ENCODE data around the gene FOXP1. TPM values are rescaled to one million over a fixed set of nuclear protein-coding genes. Genes with fewer than 3 reads are reported as not detected.

The FOXP1 gene
- total and polyA plus RNA-seq, 2 donors (not counting 1 experiment from before 2014, with no cell fraction given): 70.3 to 101 TPM

- TF ChIP-seq EZH2 (IDR thresholded peaks at IDR 0.05; ENCODE audit: low read length, missing control alignments) (no peak), CTCF (conservative IDR thresholded peaks at IDR 0.05 in 1 of 2, IDR thresholded peaks at IDR 0.05 in 1 of 2; ENCODE audit: low read depth in 1 of 2, low read length in 2 of 2) (no peak)
- Histone ChIP-seq H3K27ac (ENCODE audit: insufficient read depth, low read length) (no peak overlapping the region), H3K4me1 (ENCODE audit: control insufficient read depth, extremely low read depth, insufficient read depth, low read length) (peaks cover 3% of the 10 kb centered on the region), H3K36me3 (ENCODE audit: control insufficient read depth, insufficient read depth, low read length) (no peaks in the 10 kb centered on the region), H3K4me3 (replicated peaks in 1 of 4; ENCODE audit: control extremely low read depth in 1 of 4, insufficient read depth in 1 of 4, low read depth in 3 of 4, low read length in 4 of 4) (no peak overlapping the region), H3K9ac (ENCODE audit: insufficient read depth, low read length) (no peak overlapping the region), H3K27me3 (ENCODE audit: control insufficient read depth, insufficient read depth, low read length) (no peaks in the 10 kb centered on the region), H3K4me2 (ENCODE audit: extremely low read depth, insufficient read depth, low read length) (no peak overlapping the region), H2AFZ (ENCODE audit: low read length) (no peak overlapping the region), H3K79me2 (ENCODE audit: control insufficient read depth, insufficient read depth, low read length) (no peaks in the 10 kb centered on the region), H3K9me3 (ENCODE audit: control insufficient read depth, insufficient read depth, low read depth, low read length) (no peaks in the 10 kb centered on the region), H4K20me1 (ENCODE audit: control insufficient read depth, extremely low read depth, insufficient read depth, low read length) (no peaks in the 10 kb centered on the region)
- DNase-seq (ENCODE audit: low read depth in 2 of 2): no peak
Measured at GRCh38 chr3:71219744-71220638, 363.5 kb downstream of the FOXP1 start.

DNA sequence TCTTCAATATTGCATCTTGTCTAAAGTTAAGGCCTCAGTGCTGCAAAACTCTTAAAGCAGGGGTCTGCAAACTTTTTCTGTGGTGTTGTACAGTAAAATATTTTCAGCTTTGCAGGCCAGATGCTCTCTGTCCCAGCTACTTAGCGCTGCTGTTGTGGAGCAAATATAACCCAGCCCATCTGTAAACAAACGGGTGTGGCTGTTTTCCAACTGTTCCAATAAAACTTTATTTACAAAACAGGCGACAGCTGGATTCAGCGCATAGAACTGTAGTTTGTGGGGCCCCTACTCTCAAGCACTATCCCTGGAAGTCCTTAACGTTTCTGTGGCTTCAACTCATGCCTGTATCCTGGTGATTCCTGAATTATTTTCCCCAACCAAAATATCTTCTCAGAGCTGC is 365.0 kb downstream of the FOXP1 start:
- Histone ChIP-seq H2AFZ (ENCODE audit: low read length) (no peak overlapping the region), H3K4me3 (replicated peaks in 1 of 4; ENCODE audit: control extremely low read depth in 1 of 4, insufficient read depth in 1 of 4, low read depth in 3 of 4, low read length in 4 of 4) (no peak overlapping the region), H3K9ac (ENCODE audit: insufficient read depth, low read length) (no peak overlapping the region), H3K4me2 (ENCODE audit: extremely low read depth, insufficient read depth, low read length) (no peak overlapping the region), H3K27me3 (ENCODE audit: control insufficient read depth, insufficient read depth, low read length) (no peaks in the 10 kb centered on the region), H3K36me3 (ENCODE audit: control insufficient read depth, insufficient read depth, low read length) (no peaks in the 10 kb centered on the region), H3K79me2 (ENCODE audit: control insufficient read depth, insufficient read depth, low read length) (no peaks in the 10 kb centered on the region), H3K4me1 (ENCODE audit: control insufficient read depth, extremely low read depth, insufficient read depth, low read length) (no peaks in the 10 kb centered on the region), H4K20me1 (ENCODE audit: control insufficient read depth, extremely low read depth, insufficient read depth, low read length) (no peaks in the 10 kb centered on the region), H3K27ac (ENCODE audit: insufficient read depth, low read length) (no peak overlapping the region), H3K9me3 (ENCODE audit: control insufficient read depth, insufficient read depth, low read depth, low read length) (no peaks in the 10 kb centered on the region)
- TF ChIP-seq CTCF (conservative IDR thresholded peaks at IDR 0.05 in 1 of 2, IDR thresholded peaks at IDR 0.05 in 1 of 2; ENCODE audit: low read depth in 1 of 2, low read length in 2 of 2) (no peak), EZH2 (IDR thresholded peaks at IDR 0.05; ENCODE audit: low read length, missing control alignments) (no peak)
- DNase-seq (ENCODE audit: low read depth in 2 of 2): no peak

- H3K9me3 ChIP-seq (ENCODE audit: control insufficient read depth, insufficient read depth, low read depth, low read length): no peaks in the 10 kb centered on the region
- no peak overlapping the region for H3K27ac ChIP-seq (ENCODE audit: insufficient read depth, low read length)
- no peaks in the 10 kb centered on the region for H3K79me2 ChIP-seq (ENCODE audit: control insufficient read depth, insufficient read depth, low read length)
- no peak overlapping the region for H2AFZ ChIP-seq (ENCODE audit: low read length)
- no peaks in the 10 kb centered on the region for H3K4me1 ChIP-seq (ENCODE audit: control insufficient read depth, extremely low read depth, insufficient read depth, low read length)
- no peak overlapping the region for H3K4me2 ChIP-seq (ENCODE audit: extremely low read depth, insufficient read depth, low read length)
- no peak for DNase-seq (ENCODE audit: low read depth in 2 of 2)
- no peak overlapping the region for H3K9ac ChIP-seq (ENCODE audit: insufficient read depth, low read length)
- no peaks in the 10 kb centered on the region for H4K20me1 ChIP-seq (ENCODE audit: control insufficient read depth, extremely low read depth, insufficient read depth, low read length)
- H3K4me3 ChIP-seq (replicated peaks in 1 of 4; ENCODE audit: control extremely low read depth in 1 of 4, insufficient read depth in 1 of 4, low read depth in 3 of 4, low read length in 4 of 4): no peak overlapping the region
- no peaks in the 10 kb centered on the region for H3K27me3 ChIP-seq (ENCODE audit: control insufficient read depth, insufficient read depth, low read length)
- no peaks in the 10 kb centered on the region for H3K36me3 ChIP-seq (ENCODE audit: control insufficient read depth, insufficient read depth, low read length)
- TF ChIP-seq CTCF (conservative IDR thresholded peaks at IDR 0.05 in 1 of 2, IDR thresholded peaks at IDR 0.05 in 1 of 2; ENCODE audit: low read depth in 1 of 2, low read length in 2 of 2) (no peak), EZH2 (IDR thresholded peaks at IDR 0.05; ENCODE audit: low read length, missing control alignments) (no peak)
Measured at GRCh38 chr3:71217640-71218222, 365.8 kb downstream of the FOXP1 start.

Measured in fibroblast of lung (primary cell).